HEK293T (cell line): Measurements from ENCODE around the gene GPRC5A.

Source experiments
- ARNT ChIP-seq: fragments of 450-650 bp; IDR thresholded peaks from 2 replicates; pipeline ENCODE4 v1.6.1; 2017; ENCODE audit warnings: mild to moderate bottlenecking
- BHLHE40 ChIP-seq: fragments of 450-650 bp; IDR thresholded peaks from 2 replicates; pipeline ENCODE4 v1.6.1; 2016; ENCODE audit warnings: mild to moderate bottlenecking, moderate library complexity, borderline replicate concordance
- ELF4 ChIP-seq: fragments of 450-650 bp; IDR thresholded peaks from 2 replicates; pipeline ENCODE4 v1.6.1; 2017; ENCODE audit warnings: antibody characterized with exemption
- FOXA1 ChIP-seq: fragments of 450-650 bp; IDR thresholded peaks from 2 replicates; pipeline ENCODE4 v1.6.1; 2016; ENCODE audit warnings: mild to moderate bottlenecking
- FOXM1 ChIP-seq: fragments of 450-650 bp; IDR thresholded peaks from 2 replicates; pipeline ENCODE4 v1.6.1; 2017; ENCODE audit warnings: mild to moderate bottlenecking, borderline replicate concordance
- HDGF ChIP-seq: fragments of 450-650 bp; IDR thresholded peaks from 2 replicates; pipeline ENCODE4 v1.6.1; 2017; ENCODE audit warnings: antibody characterized with exemption, borderline replicate concordance
- L3MBTL2 ChIP-seq: fragments of 450-650 bp; conservative IDR thresholded peaks from 2 replicates; pipeline ENCODE4 v1.6.1; 2016; ENCODE audit warnings: mild to moderate bottlenecking
- LEF1 ChIP-seq: fragments of 450-650 bp; IDR thresholded peaks from 2 replicates; pipeline ENCODE4 v1.6.1; 2017; ENCODE audit warnings: mild to moderate bottlenecking, borderline replicate concordance
- SP1 ChIP-seq: fragments of 450-650 bp; IDR thresholded peaks from 2 replicates; pipeline ENCODE4 v1.6.1; 2017
- SUZ12 ChIP-seq: fragments of 450-650 bp; IDR thresholded peaks from 2 replicates; pipeline ENCODE4 v1.6.1; 2016; ENCODE audit warnings: mild to moderate bottlenecking
- TARDBP ChIP-seq: fragments of 450-650 bp; IDR thresholded peaks from 2 replicates; pipeline ENCODE4 v1.6.1; 2016
- ZNF384 ChIP-seq: fragments of 450-650 bp; IDR thresholded peaks from 2 replicates; pipeline ENCODE4 v1.6.1; 2016
- TF ChIP-seq, protein P1 (sequence below): fragments of 450-650 bp; IDR thresholded peaks from 2 replicates; pipeline ENCODE4 v1.6.1; 2016

DNA sequence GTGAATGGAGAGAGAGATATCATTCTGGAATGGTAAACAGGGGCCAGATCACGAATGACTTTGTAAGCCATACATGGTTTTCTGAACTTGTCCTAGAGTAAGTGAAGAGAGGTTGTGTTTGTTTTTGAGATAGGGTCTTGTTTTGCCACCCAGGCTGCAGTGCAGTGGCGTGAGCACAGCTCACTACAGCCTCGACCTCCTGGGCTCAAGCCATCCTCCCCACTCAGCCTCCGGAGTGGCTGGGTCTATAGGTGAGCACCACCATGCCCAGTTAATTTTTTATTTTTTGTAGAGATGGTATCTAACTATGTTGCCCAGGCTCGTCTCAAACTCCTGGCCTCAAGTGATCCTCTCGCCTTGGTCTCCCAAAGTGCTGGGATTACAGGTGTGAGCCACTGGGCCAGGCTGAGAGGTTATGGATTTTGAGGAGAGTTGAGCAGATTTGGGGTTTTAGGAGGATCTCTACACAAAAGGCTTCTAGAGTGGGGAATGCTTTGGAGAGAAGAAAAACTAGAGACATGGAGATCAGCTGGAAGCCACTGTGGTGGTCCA lies 19.7 kb upstream of the GPRC5A start:
- TF ChIP-seq L3MBTL2, result no peak
- no peak for TF ChIP-seq TARDBP
- TF ChIP-seq FOXM1, result no peak
- TF ChIP-seq, protein P1, sequence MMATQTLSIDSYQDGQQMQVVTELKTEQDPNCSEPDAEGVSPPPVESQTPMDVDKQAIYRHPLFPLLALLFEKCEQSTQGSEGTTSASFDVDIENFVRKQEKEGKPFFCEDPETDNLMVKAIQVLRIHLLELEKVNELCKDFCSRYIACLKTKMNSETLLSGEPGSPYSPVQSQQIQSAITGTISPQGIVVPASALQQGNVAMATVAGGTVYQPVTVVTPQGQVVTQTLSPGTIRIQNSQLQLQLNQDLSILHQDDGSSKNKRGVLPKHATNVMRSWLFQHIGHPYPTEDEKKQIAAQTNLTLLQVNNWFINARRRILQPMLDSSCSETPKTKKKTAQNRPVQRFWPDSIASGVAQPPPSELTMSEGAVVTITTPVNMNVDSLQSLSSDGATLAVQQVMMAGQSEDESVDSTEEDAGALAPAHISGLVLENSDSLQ, result no peak
- TF ChIP-seq FOXA1, result no peak
- TF ChIP-seq SUZ12, result no peak
- no peak for TF ChIP-seq ARNT
- no peak for TF ChIP-seq ELF4
- no peak for TF ChIP-seq ZNF384
- no peak for TF ChIP-seq SP1
- no peak for TF ChIP-seq BHLHE40
- TF ChIP-seq HDGF, result no peak
- TF ChIP-seq LEF1, result no peak
